Measurements from ENCODE around the gene MAPKAPK3. TPM values are rescaled to one million over a fixed set of nuclear protein-coding genes. Genes with fewer than 3 reads are reported as not detected.

The MAPKAPK3 gene
- total RNA-seq, 1 donor from 2014 or later, result 23.7 TPM

GRCh38 chr3:50644561-50644960, 27.6 kb downstream of the MAPKAPK3 start:
- Histone ChIP-seq H3K4me3 (no peak overlapping the region), H3K27ac (peak overlapping the region in 1 of 2 donors; percentile 4), H3K36me3 (peaks cover 7 to 33% of the 10 kb centered on the region in 2 donors), H3K9me3 (no peaks in the 10 kb centered on the region), H3K27me3 (no peaks in the 10 kb centered on the region), H3K4me1 (peaks cover 0 to 13% of the 10 kb centered on the region in 2 donors)
- intact Hi-C loops (cut with DNase I), result no loop called here
- DNase-seq (ENCODE audit: low spot score in 2 of 2), result no peak
- TF ChIP-seq CTCF (IDR thresholded peaks at IDR 0.05), result no peak

DNA sequence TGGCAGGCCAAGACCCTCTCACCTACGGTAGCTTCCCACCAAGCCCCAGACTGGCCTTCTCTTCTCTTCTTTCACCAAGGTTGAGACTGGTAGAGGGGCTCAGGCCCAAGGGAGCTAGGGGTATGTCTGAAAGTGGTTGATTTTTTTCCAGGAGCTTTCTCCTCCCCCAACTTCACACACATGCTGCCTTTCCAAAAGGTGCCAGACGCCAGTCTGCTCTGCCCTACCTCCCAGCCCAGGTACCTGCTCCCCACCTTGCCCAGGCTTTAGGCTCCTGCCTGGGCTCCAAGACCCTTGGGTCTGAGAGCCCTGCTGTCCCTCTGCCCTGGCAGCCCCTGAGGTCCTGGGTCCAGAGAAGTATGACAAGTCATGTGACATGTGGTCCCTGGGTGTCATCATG, 28.4 kb downstream of the MAPKAPK3 start:
- DNase-seq (ENCODE audit: low spot score in 2 of 2), result no peak
- H3K27ac ChIP-seq, result no peak overlapping the region
- H3K4me1 ChIP-seq, result peaks cover 0 to 16% of the 10 kb centered on the region in 2 donors
- peaks cover 6 to 33% of the 10 kb centered on the region in 2 donors for H3K36me3 ChIP-seq
- no peak overlapping the region for H3K4me3 ChIP-seq
- intact Hi-C loops (cut with DNase I), result no loop called here
- TF ChIP-seq CTCF (IDR thresholded peaks at IDR 0.05), result no peak
- H3K27me3 ChIP-seq, result no peaks in the 10 kb centered on the region
- no peaks in the 10 kb centered on the region for H3K9me3 ChIP-seq

DNA sequence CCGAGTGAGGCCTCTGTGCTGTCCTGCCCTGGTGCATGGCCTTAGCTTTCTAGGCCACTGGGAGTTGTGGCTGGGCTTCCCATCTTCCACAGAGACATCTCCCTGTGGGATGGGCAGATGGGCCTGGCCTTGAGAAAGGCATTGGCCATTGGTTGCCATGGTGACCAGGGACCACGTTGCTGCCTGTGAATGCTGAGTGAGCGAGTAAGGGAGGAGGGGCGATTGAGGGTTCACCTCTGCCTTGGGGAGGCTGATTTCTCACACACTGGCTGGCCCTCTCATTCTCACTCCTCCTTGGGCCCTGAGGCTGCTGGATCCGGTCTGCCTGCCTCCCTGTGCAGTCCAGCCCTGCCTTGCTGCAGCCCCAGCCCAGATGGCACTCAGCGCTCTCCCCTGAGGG, 31.4 kb downstream of the MAPKAPK3 start:
- Histone ChIP-seq H3K27ac (no peak overlapping the region), H3K36me3 (peaks cover 0 to 23% of the 10 kb centered on the region in 2 donors), H3K9me3 (no peaks in the 10 kb centered on the region), H3K4me3 (no peak overlapping the region), H3K27me3 (no peaks in the 10 kb centered on the region), H3K4me1 (peaks cover 0 to 16% of the 10 kb centered on the region in 2 donors)
- no peak for DNase-seq (ENCODE audit: low spot score in 2 of 2)
- no peak for TF ChIP-seq CTCF (IDR thresholded peaks at IDR 0.05)
- intact Hi-C loops (cut with DNase I), result no loop called here

DNA sequence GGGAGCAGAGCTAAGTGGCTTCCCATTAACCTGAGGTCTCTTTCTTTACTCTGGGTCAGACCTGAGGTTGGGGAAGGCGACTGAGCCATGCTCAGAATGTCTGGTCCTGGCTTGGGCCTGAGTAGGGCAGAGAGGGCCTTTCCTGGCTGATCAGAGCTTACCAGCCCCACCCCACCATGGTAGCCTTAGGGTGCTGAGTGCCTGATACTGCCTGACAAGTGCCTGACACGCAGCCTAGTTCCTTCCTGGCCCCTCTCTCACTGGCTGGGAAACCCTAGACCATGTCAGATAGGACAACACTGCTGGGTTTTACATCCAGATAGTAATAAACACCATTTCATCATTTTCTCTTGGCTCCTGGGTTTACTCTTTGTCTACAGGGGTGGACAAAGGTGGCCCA, 32.0 kb downstream of the MAPKAPK3 start:
- H3K27ac ChIP-seq, result no peak overlapping the region
- TF ChIP-seq CTCF (IDR thresholded peaks at IDR 0.05), result no peak
- H3K36me3 ChIP-seq, result peaks cover 0 to 20% of the 10 kb centered on the region in 2 donors

GRCh38 chr3:50649451-50649931, 32.5 kb downstream of the MAPKAPK3 start:
- no peak overlapping the region for H3K27ac ChIP-seq
- no peaks in the 10 kb centered on the region for H3K27me3 ChIP-seq
- H3K9me3 ChIP-seq, result no peaks in the 10 kb centered on the region
- DNase-seq (ENCODE audit: low spot score in 2 of 2), result no peak
- no peak overlapping the region for H3K4me3 ChIP-seq
- H3K4me1 ChIP-seq, result peaks cover 0 to 8% of the 10 kb centered on the region in 2 donors
- peaks cover 0 to 20% of the 10 kb centered on the region in 2 donors for H3K36me3 ChIP-seq
- no peak for TF ChIP-seq CTCF (IDR thresholded peaks at IDR 0.05)
- intact Hi-C loops (cut with DNase I), result no loop called here

More for the DNA sequence above, 32.0 kb downstream of the MAPKAPK3 start:
- intact Hi-C loops (cut with DNase I), result no loop called here
- Histone ChIP-seq H3K4me1 (peaks cover 0 to 14% of the 10 kb centered on the region in 2 donors), H3K9me3 (no peaks in the 10 kb centered on the region), H3K27me3 (no peaks in the 10 kb centered on the region), H3K4me3 (no peak overlapping the region)
- no peak for DNase-seq (ENCODE audit: low spot score in 2 of 2)

GRCh38 chr3:50650018-50650417, 33.1 kb downstream of the MAPKAPK3 start:
- H3K27me3 ChIP-seq, result no peaks in the 10 kb centered on the region
- H3K4me1 ChIP-seq, result peaks cover 0 to 7% of the 10 kb centered on the region in 2 donors
- DNase-seq (ENCODE audit: low spot score in 2 of 2), result no peak
- H3K27ac ChIP-seq, result no peak overlapping the region
- TF ChIP-seq CTCF (IDR thresholded peaks at IDR 0.05), result no peak
- H3K36me3 ChIP-seq, result peaks cover 0 to 20% of the 10 kb centered on the region in 2 donors
- intact Hi-C loops (cut with DNase I), result no loop called here
- H3K9me3 ChIP-seq, result no peaks in the 10 kb centered on the region
- H3K4me3 ChIP-seq, result no peak overlapping the region
